ENCODE results near the gene PRRT1.

PRRT1 gene

DNA sequence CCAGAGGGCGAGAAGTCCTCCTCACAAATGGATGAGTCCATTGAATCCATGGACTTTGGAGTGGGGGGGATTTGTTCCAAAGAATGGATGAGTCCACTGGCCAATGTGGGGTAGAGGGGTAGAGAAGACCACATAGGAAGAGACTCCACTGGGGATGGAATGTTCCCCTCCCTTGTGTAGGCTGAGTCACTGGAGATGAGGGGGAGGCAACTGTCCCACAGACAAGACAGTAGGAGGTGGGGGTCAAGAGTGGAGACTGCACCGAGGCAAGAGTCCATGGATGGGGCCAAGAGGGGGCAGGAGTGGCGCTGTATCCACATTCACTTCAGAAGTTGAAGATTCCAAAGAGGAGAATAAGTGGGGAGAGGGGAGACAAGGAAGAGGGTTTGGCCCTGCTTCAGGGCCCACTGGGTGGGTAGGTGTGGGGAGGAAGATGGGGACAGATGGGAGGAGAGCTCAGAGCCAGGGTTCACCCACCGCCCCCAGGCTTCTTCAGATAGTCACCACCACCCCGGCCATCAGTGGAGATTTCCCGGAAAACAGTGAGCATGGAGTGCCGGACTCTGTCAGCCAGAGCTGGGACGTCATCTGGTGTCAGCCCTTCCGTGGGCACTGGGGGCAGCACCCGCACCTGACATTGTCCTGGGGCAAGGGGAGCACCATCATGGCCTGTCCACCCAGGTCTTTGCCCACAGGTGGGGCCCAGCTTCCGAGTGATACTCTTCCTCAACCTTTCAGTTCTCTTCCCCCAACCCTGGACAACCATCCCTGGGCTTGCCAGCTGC is 17.3 kb upstream of the PRRT1 start:
- DNase-seq (ENCODE audit: low read depth), result no peak
- H3K4me3 ChIP-seq (ENCODE audit: low read depth, low read length), result no peak overlapping the region
- TF ChIP-seq, protein P1, sequence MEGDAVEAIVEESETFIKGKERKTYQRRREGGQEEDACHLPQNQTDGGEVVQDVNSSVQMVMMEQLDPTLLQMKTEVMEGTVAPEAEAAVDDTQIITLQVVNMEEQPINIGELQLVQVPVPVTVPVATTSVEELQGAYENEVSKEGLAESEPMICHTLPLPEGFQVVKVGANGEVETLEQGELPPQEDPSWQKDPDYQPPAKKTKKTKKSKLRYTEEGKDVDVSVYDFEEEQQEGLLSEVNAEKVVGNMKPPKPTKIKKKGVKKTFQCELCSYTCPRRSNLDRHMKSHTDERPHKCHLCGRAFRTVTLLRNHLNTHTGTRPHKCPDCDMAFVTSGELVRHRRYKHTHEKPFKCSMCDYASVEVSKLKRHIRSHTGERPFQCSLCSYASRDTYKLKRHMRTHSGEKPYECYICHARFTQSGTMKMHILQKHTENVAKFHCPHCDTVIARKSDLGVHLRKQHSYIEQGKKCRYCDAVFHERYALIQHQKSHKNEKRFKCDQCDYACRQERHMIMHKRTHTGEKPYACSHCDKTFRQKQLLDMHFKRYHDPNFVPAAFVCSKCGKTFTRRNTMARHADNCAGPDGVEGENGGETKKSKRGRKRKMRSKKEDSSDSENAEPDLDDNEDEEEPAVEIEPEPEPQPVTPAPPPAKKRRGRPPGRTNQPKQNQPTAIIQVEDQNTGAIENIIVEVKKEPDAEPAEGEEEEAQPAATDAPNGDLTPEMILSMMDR (IDR thresholded peaks at IDR 0.05; ENCODE audit: control insufficient read depth, extremely low read depth, insufficient read depth), result no peak

DNA sequence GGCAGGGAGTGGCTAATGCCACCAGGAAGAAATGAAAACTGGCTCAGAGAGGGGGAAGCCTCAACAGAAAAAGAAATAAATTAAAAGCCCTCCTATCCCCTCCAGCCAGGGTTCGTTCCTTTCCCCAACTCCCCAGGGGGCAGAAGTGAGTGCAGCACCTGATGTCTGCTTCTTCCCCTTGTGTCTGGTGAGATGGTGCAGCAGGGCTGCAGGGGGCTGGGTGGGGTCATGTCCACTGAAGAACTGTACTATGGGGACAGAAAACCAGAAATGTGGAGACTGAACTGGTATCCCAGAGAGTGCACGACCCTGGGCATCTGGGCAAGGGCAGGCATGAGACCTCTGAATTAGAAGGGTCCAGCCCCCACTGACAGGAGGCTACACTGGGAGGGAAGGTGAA is 16.6 kb upstream of the PRRT1 start:
- no peak for DNase-seq (ENCODE audit: low read depth)
- H3K4me3 ChIP-seq (ENCODE audit: low read depth, low read length), result no peak overlapping the region
- TF ChIP-seq, protein P1 (IDR thresholded peaks at IDR 0.05; ENCODE audit: control insufficient read depth, extremely low read depth, insufficient read depth), result no peak

DNA sequence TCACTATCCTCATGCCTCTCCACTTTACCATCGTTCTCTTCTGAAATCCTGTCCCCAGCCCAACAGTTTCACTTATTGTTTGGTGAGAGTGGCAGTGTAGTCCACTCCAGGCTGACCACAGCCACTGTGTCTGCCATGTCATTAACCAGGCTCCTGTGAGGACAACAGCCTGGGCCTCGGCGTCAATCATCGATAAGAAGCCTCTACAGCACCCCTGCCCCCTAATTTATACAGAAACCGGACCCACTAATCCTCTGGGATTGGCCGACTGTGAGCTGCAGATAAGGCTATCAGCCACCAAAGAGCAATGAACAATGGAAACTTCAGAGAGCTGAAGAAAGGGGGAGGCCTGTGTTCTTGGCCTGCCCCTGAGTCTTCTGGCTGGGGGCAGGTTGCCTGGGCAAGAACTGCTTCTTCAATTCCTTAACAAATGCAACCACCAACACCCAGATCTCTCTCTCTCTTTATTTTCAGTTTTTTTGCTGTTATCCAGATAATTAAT is 16.1 kb upstream of the PRRT1 start:
- no peak overlapping the region for H3K4me3 ChIP-seq (ENCODE audit: low read depth, low read length)
- DNase-seq (ENCODE audit: low read depth), result no peak
- TF ChIP-seq, protein P1 (IDR thresholded peaks at IDR 0.05; ENCODE audit: control insufficient read depth, extremely low read depth, insufficient read depth), result no peak

DNA sequence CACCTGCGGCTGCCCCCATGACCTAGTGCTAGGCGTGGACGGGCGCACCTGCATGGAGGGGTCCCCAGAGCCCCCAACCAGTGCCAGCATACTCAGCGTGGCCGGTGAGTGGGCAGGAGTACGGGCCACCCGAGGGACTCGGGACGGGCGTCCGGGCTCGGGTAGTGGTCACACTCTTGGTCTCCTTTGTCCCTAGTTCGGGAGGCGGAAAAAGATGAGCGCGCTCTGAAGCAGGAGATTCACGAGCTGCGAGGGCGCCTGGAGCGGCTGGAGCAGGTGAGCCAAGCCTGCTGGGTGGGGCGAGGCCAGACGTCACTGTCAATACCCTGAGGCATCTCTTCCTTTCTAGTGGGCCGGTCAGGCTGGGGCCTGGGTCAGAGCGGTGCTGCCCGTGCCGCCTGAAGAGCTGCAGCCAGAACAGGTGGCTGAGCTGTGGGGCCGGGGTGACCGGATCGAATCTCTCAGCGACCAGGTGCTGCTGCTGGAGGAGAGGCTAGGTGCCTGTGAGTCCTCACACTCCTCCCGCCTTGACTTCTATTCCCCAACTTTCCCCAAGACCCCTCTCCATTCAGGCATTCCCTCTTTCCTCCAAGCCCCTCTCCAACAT is 15.5 kb upstream of the PRRT1 start:
- H3K4me3 ChIP-seq (ENCODE audit: low read depth, low read length), result no peak overlapping the region
- DNase-seq (ENCODE audit: low read depth), result no peak
- TF ChIP-seq, protein P1 (IDR thresholded peaks at IDR 0.05; ENCODE audit: control insufficient read depth, extremely low read depth, insufficient read depth), result no peak

GRCh38 chr6:32166411-32167061 is 14.8 kb upstream of the PRRT1 start:
- no peak overlapping the region for H3K4me3 ChIP-seq (ENCODE audit: low read depth, low read length)
- TF ChIP-seq, protein P1 (IDR thresholded peaks at IDR 0.05; ENCODE audit: control insufficient read depth, extremely low read depth, insufficient read depth), result no peak
- DNase-seq (ENCODE audit: low read depth), result no peak

DNA sequence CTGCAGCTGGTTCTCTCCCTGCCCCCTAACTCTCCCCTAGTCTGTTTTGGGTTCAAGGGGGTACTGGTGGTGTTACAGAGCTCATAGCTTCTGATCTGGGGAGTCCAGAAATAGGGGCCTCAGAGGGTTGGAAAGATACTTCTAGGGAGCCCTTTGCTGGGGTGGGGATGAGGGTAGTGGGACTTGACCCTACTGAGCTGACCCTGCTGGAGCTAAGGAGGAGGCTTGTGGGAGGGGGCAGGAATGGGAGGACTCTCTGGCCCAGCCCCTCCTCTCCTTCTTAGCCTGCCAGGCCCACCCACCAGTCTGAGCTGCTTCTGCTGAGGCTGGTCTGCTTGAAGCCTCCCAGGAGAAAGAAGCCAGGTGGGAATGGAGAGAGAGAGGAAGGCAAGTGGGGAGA is 12.6 kb upstream of the PRRT1 start, which contains the start of gene EGFL8:
Gene EGFL8, plus strand, starts transcription at position 301 of the 400 bp plus-strand sequence. CDS start 1,571 bp downstream, outside the sequence.
- H3K4me3 ChIP-seq (ENCODE audit: low read depth, low read length), result no peak within 1 kb of the TSS
- TF ChIP-seq, protein P1 (IDR thresholded peaks at IDR 0.05; ENCODE audit: control insufficient read depth, extremely low read depth, insufficient read depth), result no peak
- DNase-seq (ENCODE audit: low read depth), result no peak
